LoVo (cell line): ENCODE measurements around the gene ANKRD13B.

Experiments
- DNase-seq: peaks from one replicate; pipeline ENCODE4 v3.0.0-alpha.2; 2016; ENCODE audit warnings: low spot score

The ANKRD13B gene

DNA sequence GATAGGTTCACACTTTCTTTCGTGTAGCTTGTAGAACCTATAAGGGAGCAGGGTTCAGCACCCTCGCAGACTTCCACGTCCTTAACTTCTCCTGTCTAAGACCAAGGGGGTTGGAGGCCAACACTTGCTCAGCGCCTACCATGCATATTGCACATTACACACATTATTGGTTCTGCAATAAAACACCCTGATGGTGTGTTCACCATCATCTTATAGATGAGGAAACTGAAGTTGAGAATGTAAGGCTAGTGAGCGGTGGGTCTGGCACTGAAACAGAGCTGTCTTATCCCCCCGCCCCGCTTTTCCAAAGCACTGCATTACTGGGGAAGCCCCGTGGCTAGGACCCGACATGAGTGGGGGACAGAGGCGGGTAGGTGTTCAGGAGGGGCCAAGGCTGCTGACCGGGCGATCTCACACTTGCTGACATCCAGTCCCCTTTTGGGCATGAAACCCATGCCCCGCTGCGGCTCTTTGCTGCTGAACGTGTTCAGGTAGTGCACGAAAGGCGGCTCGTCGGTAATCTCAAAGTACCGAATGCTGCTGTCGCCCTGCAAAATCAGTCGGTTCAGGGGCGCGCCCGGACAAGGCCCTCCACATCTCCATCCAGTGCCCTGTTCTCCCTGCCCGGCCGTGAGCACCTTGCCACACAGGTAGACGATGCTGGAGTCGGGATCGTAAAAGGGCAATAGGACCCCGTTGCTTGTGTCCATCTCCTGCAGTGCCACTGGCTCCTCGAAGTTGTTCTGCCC is 23.5 kb downstream of the ANKRD13B start:
- no peak for DNase-seq

DNA sequence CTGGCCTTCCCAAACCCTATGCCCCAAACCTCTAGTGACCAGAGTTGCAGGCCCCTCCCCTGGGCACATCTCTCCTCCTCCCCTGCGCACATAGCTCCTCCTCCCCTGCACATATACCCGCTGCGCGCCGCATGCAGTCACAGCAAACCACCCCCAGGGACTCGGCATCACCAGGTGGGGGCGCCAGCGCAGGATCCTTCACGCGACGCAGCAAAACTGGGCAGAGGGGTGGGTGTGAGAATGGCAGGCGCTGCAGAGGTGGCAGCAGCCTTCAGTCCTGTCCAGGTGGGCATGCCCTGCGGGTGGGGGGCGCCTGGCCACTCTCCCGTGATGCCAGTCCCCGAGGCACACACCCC is 24.2 kb downstream of the ANKRD13B start:
- DNase-seq, result peak; percentile 32

DNA sequence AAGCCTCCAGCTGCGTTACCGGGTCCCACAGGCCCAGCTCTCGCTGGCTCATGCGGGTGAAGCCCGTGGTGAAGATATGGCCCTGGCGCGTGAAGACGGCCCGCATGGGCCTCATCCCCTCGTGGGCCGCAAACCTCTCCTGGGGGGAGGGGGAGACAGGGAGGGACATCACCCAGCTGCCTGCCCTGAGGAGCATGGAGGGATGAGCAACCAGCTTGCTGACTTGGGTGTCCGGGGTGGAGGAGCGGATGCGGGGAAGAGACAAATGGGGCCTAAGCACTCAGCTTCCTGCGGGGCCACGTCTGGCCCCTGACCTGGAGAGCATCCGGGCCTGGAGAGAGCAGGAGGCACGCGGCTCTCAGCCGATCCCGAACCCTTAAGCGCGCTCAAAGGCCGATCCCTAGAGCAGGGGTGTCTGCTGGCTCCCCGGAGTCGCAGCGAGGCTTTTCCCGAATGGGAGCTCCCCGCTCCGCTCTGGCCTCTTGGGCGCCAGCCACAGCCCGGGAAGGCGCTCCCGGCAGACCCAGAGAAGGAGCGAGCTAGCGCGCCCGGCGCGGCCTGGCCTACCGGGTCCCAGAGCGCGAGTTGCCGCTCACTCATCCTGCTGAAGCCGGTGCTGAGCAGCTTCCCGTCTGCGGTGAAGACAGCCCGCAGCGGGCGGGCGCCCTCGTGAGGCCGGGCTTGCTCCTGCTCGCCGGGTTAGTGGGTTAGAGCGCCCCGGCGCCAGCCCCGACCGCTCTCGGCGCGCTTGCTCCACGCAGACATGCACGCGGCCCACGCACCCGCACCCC is 24.7 kb downstream of the ANKRD13B start:
- peak; percentile 49 for DNase-seq

DNA sequence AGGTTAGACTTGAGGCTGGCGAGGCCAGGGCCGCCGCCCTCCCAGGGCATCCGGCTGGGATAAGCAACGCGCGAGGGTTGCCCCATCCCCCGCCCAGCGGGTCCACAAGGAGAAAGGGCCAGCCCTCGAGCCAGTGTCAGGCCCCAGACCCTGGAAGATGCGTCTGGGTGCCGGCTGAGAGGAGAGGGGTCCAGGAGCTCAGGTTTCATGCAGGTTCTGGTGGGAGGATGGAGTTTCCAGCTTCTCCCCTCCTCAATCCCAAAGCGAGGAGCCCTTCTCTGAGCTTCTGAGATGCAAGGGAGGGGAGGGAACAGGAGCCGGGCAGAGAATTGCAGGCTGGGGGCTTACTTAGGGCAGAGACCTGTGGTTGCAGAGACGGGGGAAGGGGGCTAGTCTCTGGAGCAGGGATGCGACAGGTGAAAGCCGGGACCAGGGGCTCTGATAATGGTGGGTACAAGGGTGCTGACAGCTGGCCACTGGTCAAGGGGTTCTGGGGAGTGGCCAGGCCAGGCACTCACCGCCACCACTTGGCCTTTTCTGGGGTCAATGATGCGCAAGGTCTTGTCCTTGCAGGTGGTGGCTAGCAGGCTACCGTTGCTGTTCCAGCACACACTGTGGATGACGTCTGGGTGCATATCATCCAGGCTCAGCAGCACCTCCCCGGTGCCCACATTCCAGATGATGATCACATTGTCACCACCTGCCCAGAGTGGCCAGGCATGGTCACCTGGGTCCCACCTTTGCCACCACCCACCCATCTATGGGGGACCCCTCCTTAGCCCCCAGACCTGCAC is 25.5 kb downstream of the ANKRD13B start:
- no peak for DNase-seq

DNA sequence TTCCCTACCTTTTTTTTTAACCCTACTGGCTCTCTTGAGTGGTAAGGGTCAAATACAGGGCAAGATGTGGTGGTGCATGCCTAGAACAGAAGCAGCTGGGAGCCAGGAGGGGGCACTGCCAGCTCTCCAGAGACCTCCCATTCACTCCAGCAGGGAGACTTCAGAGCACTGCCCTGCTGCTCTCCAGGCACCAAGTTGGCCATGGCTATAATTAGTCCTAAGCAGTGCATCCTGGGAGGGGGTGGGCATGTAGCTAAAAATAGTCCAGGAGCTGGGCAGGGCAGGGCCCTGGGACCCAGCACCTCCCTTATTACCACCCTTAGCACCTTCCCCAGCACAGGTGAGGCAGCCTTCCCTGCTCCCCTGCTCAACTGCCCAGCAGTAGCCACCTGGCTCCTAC is 26.3 kb downstream of the ANKRD13B start:
- DNase-seq, result no peak

DNA sequence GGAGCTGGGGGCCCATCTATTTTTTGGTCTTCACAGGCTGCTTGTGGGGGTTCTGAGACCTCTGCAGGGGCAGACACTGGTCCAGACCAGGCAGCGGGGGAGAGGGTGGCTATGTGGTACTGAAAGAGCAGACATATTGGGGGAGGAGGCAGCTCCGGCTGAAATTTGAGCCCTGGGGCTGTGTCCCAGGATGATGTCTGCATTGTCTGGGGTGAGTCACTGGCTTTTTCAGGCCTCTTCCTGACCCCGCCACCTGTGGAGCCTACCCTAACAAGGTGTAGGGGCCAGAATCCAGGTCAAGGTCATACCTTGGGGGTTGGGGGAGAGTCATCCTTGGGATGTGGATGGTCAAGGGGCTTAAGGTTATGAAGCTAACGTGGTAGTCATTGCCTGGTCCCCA is 27.3 kb downstream of the ANKRD13B start:
- no peak for DNase-seq

DNA sequence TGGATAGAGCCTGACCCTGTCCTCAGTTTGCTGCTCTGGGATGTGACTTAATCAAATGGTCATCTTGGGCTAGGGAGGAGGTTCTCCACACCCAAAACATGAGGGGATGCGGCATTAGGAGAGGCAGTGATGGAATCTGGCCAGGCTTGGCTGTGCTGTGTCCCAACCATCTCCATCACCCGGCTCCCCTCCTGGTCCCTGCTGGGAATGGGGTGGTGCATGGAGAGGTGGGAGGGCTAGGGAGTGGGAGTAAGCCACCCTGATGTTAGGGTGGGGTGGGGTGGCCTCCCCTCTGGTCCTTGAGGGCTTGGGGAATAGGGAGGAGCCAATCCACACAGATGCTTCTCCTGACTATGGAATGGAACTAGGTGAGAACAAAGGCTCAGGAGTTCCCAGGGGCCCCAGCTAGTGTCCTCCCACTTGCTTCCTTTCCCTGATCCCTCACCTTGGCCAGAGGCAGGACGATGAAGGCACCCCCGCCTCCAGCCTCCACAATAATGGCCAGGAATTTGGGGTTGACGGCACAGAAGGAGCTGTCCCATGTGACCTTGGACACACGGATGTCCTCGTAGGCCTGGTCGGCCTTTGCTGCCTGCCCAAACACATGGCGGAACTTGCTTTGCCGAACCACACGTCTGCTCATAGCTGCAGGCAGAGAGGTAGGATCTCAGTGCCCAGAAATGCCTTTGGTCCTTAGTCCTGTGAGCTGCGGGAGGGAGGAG is 28.0 kb downstream of the ANKRD13B start:
- DNase-seq, result no peak

DNA sequence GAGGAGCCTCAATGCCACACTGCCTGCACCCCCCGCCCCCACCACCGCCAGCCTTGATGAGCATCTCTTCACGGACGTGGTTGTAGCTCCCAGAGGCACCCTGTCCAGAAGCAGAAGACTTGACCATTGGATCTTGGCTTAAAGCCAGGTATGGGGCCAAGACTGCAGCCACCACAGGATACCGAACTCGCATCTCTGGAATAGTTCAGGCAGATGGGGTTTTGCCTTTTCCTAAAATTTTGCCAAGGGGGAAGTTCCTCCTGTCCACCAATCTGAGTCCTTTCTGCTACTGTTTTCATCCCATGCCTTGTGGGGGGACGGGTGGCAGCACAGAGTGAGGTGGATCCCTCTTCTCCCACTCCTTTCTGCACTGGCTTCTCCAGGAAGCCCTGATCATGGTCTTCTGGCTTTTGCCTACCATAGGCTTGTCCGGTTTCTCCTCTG is 28.8 kb downstream of the ANKRD13B start:
- DNase-seq, result no peak

DNA sequence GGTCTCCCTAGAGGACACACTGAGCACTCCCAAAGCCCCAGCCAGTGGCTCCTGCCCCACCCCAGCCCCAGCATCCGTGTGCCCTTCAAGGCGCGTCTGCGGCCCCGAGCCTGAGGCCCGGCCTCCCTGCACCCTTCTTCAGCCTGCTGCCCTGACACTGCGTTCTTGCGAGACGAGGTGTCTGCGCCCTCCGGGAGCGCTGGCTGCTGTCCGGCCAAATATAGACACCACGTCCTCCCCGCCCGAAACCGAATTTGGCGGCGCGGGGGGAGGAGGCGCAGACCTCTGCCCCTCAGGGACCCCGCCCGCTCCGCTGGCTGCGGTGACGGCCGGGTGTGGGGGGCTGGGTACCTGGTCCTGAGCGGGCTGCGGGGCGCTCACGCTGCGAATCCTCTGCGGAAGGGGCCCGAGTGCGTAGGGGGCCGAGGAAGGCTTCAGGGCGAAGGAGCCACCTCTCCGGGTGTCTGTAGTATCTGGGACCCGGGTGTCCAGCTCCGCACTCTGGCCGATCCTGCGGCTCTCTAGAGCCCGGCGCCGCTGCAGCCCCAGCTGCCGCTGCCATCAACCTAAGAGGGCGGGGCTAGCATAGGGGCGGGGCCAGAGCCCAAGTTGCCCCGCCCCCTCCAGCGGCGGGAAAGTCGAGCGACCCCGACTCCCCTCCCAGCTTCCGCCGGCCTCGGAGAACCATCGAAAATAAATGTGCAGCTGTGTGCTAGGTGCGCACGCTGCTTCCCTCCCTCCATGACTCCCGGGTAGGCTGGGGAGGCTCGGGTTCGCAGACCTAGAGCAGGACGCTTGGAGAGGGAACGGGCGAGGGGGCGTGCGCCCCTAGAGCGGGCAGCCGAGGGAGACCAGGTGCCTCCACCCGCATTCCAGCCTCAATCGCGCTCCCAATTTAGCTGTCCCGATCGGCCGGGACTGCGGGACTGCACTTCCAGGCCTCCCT is 29.7 kb downstream of the ANKRD13B start, which contains the start of gene CORO6:
TSS of gene CORO6 (minus strand) at position 576 of the 946 bp plus-strand sequence. CDS start 1,491 bp downstream, outside the sequence.
- no peak for DNase-seq

DNA sequence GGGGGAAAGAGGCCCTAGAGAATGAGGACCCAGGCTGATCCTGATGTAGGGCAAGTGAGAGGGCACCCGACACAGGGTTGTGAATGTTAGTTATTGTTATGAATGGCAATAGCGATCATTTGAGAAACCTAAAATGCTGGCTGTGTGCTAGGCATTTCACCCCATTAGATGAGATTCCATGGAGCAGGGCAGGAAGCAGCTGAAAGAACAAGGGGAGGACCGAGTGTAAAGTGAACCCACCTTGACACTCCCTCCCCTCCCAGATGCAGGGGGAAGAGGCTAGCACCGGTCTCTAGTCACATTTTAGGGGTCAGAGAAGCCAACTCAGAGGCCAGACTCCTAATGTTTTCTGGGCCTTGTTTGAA is 30.3 kb downstream of the ANKRD13B start:
- no peak for DNase-seq

DNA sequence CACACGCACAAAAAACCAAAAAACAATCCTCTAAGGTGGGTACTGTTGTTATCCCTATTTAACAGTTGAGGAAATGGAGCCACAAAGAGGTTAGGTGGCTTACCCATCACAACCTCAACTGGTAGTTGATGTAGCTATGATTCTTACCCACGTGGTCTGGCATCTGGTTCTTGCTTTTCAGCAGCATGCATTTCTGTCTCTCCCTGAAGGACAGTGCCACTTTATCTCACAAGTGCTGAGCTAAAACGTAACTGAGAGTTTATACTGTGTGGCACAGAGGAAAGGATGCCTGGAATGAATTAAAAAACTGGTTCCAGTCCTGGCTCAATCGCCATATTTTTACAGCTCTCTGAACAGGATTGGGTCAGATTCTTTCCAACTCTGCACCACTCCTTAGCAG is 31.7 kb downstream of the ANKRD13B start:
- no peak for DNase-seq

DNA sequence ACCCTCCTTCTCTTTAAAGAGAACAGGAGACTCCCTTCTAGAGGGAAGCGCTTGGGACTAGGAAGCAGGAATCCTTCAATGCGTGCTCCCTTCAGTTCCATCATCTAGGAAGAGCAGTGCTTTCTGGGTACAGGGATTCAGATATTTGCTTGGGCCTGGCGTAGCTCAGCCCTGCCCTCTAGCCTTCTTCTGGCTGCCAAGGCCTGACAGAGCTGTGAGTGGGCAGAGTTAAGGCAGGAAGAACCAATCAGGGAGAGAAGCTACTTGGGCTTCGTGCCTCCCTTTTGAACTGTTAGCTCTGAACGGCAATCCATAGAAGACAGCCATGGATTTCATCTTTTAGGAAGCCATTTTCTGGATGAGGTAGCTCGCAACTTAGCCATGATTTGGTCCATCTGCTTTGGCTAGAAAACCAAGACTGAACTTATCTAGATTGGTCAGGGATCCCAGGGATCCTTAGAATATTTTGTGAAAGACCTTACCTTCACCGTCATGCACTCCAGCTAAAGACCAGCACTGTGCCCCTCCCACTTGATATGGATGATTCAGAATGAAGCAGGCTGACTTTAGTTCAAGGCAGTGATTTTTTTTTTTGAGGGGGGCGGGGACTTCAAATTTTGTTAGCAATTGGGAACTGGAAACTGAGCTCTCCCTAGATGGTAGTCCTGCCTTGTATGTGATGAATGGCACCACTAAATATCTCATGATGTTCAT is 32.3 kb downstream of the ANKRD13B start:
- no peak for DNase-seq

DNA sequence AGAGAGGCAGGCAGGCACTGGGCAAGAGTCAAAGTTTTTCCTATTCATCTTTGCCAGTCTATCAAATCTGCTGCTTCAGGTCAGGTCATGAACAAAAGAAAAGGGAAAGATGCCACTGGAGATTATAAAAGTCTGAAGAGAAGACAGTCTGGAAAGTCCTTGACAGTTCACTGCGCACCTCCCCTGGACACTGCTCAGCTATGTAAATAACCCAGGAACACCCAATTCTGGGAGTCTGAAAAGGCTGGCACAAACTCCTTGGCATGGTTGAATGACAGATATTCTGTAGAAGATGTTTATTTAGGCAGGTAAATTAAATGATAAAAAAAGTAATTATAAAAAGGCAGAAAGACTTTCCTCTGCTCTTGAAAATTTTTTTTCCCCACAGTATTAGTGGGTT is 35.0 kb downstream of the ANKRD13B start:
- no peak for DNase-seq

DNA sequence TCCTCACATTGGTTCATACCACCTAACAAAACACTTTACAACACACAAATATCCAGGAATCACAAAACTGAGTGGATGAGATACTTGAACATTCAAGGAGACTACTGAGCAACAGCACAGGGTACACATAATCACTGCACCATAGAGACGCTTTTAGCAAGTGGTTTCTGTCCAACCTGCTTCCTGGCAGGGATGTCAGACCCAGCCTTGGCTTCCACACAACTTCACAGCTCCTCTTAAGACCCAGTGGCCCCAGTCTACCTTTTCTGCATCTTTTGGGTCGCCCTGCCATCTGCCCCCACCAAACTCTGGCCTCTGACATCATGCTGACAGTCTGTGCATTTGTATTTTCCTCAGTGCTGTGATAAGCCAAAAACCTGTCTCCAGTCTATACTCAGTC is 35.7 kb downstream of the ANKRD13B start:
- no peak for DNase-seq

DNA sequence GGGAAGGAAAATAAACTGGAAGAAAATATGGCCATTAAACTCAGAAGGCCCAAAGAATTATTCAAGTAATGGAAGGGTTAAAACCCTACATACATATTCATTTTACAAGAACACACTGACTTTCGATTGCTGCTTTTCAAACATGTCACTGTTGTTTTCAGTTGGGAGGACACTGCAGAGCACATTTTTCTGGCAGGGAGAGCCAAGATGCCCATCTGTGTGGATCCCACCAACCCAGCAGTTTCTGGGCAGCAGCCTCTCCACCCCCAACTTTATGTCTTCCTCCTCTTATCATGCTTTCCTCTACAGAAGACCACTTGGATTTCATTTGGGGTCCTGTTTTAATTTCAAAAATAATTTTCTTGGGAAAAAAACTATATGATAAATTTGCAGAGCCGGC is 36.9 kb downstream of the ANKRD13B start:
- no peak for DNase-seq

DNA sequence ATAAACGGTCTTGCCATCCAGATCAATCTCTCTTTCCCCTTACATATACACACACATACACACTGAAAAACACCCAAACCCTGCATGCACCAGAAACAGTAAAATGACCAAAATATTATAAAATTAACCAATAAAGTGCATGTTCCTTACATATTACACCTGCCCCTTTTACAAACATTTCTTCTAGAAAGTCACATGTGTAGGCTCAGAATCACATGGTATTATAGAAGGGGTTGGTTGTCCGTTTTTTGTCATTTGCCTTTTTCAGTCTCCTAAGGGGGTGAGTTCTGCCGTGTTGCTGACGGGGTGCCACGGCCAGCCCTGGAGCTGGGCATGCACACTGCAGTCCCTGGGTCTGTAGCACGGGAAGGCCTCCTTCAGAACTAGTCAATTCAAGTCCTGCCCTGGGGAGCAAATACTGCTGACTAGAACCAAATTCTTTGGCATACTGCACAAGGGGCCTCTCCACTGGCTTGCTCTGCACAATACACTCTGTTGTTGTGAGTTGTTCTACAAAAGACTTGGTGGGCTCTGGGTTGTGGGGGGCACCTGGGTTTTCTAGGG is 37.8 kb downstream of the ANKRD13B start:
- DNase-seq, result no peak

DNA sequence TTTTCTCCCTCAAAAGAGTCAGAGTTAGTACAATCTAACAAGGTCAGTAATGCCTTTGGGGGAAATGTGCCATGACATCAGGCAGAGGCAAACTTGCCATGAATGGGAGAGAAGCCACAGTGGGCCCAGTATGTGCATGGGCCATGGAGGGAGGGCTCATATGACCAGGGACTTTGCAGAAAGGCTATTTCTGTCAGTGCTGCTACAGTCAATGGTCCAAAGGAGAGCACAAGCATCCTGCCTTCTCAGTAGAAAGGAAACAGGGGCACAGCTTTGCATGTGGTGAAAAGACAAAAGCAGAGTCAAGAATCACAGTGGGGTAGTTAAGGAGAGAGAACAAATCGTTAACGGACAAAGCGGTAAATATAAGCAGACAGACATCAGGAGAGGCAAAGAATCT is 41.0 kb downstream of the ANKRD13B start:
- DNase-seq, result no peak

DNA sequence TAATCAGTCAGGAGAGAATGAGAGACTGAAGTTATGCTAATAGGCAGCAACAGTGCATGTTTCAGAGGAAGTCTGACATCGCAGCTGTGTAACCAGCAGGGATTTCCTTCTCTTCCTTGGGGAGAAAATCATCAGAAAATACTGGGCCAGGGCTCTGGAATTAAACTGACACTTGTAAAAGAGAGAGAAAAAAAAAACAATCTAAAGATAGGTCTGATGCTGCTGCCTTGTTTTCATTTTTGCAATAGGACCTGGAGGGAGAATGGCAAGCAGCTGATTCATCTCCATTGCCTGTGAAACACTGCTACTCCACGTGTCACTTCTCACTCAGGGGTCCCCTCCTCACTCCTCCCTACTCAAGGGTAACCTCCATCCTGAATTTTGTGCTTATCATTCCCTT is 47.5 kb downstream of the ANKRD13B start:
- no peak for DNase-seq

DNA sequence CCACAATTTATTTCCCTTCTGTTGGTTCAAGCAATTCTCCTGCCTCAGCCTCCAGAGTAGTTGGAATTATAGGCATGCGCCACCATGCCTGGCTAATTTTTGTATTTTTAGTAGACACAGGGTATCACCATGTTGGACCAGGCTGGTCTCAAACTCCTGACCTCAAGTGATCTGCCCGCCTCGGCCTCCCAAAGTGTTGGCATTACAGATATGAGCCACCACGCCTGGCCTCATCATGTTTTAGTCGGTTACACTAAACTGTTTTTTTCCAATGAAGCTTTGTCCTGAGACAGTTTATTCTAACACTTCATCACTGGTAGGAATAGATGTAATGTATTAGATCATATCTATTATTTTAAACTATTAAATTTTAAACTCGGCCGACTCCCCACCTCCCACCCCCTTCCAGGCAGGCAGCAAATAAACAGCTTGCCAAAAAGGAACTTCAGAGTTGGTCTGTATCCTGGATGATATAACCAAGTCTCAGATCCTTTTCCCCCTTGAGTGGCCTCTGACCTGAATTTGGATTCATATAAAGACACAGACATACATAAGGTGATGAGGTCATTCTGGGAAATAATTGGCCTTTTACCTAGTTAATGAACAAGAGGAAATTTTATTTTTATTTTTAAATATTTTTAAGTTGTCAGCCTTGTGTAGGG is 48.2 kb downstream of the ANKRD13B start:
- no peak for DNase-seq
